SKM-1 (cell line): ENCODE measurements around the gene STX2.
"Not testable (repeated sequence)": the region's sequence is repeated elsewhere in the genome, so short reads cannot be mapped to it uniquely, and the experiment has no call there.

Source experiments
- DNase-seq: peaks from one replicate; lab custom pipeline; 2025; ENCODE audit not compliant: unreplicated experiment; lab: John Stamatoyannopoulos, UW

STX2 gene

DNA sequence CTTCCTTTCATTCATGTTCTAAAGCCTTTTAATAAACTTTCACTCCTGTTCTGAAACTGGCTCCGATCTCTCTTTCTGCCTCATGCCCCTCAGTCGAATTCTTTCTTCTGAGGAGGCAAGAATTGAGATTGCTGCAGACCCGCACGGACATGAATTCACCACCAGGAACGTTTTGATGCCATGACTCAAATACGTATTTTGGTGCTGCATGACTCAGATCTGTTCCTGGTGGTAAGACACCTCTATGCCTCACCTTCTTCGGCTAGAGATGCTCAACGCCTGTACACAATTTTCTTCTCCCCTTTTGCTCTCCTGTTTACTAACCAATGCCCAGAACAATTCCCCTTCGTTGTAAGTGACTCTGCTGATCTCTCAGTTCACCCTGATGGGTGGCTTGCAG lies 70.9 kb downstream of the STX2 start:
- DNase-seq: no peak

DNA sequence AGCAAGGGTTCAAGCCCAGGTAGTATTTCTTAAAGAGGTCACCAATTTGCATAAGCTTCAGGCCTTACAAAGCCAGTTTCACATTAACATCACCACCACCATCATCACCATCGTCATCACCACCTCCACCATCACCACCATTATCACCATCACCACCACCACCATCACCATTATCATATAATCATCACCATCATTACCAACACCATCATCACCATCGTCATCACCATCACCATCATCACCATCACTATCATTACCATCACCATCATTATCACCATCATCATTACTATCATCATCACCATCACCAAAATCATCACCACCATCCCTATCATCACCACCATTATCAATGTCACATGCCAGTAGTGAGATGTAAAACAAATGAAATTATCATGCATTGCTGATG lies 72.6 kb downstream of the STX2 start:
- no peak for DNase-seq

DNA sequence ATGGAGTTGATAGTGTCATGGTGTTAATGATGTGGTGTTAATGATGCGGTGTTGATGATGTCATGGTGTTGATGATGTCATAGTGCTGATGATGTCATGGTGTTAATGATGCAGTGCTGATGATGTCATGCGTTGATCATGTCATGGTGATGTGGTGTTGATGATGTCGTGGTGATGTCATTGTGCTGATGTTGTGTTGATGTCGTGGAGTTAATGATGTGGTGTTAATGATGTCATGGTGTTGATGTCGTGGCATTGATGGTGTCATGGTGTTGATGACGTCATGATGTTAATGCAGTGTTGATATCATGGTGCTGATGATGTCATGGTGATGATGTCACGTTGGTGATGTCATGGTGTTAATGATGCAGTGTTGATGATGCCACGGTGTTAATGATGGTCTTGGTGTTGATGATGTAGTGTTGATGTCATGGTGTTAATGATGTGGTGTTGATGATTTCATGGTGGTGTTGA lies 73.8 kb downstream of the STX2 start:
- no peak for DNase-seq

DNA sequence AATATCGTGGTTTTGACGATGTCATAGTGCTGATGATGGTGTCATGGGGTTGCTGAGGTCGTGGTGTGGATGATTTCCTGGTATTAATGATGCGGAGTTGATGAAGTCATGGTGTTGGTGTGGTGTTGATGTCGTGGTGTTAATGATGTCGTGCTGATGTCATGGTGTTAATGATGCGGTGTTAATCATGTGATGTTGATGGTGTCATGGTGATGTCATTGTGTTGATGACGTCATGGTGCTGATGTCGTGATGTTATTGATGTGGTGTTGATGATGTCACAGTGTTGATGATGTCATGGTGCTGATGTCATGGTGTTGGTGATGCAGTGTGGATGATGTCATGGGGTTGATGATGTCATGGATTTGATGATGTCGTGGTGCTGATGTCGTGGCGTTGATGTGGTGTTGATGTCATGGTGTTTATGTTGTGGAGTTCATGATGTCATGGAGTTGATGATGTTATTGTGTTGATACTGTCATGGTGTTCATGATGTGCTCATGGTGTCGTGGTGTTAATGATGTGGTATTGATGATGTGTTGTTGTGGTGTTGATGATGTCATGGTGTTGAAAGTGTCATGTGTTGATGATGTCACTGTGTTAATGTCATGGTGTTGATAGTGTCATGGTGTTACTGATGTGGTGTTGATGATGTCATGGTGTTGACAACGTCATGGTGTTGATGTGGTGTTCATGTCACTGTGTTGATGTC lies 74.4 kb downstream of the STX2 start:
- DNase-seq: no peak

DNA sequence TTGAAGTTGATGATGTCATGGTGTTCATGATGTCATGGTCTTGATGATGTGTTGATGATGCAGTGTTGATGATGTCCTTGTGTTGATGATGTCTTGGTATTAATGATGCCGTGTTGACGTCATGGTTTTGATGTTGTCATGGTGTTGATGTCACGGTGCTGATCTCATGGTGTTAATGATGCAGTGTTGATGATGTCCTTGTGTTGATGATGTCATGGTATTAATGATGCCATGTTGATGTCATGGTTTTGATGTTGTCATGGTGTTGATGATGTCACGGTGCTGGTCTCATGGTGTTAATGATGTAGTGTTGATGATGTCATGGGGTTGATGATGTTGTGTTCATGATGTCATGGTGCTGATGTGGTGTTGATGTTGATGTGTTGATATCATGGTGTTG lies 75.0 kb downstream of the STX2 start:
- no peak for DNase-seq

DNA sequence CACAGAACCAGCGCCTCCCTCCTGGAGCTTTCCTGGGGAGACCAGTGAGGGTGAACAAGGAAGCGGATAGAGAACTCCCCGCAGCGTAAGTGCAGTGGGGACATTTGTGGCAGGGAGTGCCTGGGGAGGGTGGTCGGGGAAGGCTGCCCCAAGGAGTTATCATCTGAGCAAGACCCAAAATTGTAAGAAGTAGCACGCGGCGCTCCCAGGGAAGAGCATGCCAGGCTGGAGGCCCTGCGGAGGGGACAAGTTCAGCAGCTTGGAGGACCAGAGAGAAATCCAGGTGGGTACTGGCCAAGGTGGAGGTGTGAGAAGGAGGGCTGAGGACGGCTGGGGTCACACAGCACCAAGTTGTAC lies 76.8 kb downstream of the STX2 start:
- DNase-seq: no peak

DNA sequence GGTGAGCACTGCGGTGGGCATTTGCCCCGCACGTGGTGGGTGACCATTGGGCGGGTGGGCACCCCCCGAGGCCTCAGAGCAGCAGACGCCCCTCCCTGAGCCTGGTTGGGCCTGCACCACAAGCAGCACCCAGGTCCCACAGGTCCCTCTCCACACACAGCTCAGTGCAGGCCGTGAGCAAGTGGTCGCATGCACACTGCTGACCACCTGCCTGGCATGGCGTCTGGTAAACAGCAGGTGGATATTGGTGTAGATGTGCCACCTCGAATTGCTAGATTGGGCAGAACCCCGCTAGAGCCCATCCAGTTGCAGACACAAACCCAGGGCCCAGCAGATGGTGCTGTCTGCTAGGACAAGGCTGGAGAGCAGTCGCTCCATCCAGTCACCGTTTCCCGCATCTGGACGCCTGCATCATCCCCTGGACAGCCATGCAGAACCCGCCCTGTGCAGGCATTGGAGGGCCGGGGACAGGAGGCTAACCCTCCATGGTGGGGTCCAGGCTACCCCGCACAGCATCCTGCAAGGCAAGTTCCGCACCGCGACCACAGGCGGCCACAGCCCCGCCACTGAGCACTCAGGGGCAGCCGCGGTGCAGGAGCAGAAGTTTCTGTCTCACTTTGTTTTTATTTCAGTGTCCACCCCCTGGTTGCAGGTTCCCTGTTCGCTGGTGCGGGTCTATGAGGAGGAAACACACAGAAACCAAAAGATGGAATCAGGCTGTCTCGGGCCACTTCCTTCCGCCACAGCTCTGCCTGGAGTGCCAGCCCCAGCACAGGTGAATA lies 77.3 kb downstream of the STX2 start:
- DNase-seq: no peak

DNA sequence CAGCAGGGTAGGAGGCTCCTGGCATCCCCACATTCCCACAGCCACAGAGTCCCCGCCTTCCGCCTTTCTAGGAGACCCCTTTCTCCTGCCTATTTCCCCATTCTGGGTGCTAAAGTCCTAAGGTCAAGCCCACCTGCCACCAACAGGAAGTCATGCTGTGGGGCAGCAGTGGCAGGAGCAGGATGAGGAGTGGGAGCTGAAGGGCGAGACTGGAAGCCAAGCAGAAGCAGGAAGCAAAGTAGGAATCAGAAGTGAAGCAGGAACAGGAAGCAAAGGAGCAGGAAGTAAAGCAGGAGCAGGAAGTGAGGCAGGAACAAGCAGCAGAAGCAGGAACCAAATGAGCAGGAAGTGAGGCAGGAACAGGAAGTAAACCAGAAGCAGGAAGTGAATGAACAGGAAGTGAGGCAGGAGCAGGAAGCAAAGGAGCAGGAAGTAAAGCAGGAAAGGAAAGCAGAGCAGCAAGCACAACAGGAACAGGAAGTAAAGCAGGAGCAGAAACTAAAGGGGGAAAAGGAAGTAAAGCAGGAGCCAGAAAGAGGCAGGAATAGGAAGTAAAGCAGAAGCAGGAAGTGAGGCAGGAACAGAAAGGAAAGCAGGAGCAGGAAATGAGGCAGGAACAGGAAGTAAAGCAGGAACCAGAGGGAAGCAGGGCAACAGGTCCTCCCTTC lies 84.7 kb downstream of the STX2 start:
- DNase-seq: no peak

DNA sequence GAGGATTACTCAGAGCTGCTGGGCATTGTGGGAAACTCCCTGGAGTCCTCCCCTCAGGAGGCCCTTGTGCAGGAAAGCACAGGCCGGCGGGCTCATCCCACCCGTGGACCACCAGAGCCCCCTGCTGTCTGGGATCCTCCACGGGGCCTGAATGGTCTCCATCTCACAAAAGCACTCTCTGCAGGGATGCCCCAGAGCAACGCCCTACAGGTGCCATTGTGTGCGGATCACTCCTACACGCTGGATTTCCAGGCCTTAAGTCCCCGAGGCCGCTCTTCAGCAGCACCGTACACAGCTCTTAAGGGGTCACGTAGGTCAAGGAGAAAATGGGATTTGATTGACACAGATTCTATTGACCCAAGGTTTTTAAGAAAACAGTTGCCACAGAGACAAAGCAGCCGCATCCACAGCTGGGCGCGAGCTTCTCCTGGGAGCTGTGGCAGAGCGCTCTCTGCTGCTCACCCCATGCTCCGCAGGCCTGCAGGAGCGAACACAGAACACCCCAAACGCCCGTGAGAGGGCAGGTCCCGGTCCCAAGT lies 86.3 kb downstream of the STX2 start:
- no peak for DNase-seq

DNA sequence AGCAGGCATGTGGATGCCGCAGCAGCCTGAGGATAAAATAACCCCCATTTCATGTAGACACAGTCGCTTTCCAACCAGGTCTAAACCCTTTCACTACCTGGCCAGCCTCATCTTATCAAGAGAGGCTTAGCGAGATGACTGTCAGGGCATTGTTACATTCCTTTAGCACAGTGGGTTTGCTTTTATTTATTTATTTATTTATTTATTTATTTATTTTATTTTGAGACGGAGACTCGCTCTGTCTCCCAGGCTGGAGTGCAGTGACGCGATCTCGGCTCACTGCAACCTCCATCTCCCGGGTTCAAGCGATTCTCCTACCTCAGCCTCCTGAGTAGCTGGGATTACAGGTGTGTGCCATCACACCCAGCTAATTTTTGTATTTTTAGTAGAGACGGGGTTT lies 87.0 kb downstream of the STX2 start:
- DNase-seq: not testable (repeated sequence)

DNA sequence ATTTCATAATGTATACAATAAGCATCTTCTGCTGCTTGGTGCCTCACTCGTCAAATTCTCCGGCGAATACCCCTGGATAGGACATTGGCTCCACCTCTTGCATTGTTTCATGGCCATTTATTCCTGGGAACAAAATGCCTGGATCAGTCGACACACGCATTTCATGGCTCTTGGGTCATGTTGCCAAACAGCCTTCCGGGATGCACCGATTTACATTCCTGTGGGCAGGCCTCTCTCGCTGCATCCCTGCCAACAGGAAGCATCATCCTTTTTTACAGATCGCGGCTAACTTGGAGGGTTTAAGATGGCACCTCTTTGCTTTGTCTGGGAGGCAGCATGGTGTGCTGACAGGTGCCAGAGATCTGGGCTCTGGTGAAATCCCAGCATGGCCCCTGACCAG lies 90.3 kb downstream of the STX2 start:
- no peak for DNase-seq

DNA sequence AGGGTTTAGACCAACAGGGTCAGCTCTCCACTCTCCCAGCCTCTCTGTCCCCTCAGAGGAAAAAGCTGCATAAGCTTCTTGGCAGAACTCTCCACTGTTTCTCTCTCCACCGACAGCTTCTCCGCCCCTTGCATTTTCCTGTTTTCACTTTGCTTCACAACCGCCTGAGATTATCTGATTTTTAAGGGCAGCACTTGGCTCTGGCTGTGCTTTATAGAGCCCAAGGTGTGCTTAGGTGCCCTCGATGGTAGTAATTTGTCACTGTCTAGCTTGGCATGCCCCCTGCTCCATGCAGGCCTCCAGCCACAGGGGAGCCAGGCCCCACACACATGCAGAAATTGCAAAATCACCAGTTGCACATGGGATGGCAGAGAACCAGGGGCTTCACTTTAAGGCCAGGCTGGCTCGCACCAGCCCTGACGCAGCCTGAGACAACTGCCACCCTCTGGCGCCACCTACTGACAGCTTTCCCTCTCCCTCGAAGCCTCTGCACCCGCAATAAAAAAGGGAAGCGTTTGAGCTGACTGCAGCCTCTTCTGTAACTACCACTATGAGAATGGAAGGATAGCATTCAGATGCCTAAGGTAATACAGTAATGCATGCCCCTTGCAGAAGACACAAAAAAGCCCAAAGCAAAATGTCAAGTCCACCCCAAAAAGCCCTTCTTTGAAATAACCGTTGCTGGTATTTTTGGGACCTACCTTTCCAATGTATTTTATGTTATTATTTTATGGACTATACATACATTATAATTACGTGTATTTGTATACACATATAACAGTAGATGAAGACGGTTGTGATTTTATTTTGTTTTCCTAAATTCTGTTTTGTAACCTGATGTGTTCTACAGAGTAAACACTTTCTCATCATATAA lies 90.9 kb downstream of the STX2 start:
- DNase-seq: peak; percentile 41

DNA sequence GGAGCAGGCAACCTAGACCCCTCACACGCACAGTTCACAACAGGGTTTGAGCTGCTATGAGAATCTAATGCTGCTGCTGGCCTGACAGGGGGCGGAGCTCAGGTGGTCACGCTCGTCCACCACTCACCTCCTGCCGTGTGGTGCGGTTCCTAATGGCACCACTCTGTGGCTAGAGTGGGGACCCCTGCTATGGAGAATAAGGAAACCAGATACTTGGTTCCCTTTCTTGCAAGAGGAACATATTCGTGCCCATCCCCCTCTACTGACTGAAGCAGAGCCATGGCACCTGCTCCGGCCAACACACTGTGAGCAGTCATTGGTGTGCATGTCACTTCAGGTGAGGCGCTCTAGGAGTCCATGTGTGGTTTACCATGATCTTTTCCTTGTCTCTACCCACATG lies 92.5 kb downstream of the STX2 start:
- no peak for DNase-seq

DNA sequence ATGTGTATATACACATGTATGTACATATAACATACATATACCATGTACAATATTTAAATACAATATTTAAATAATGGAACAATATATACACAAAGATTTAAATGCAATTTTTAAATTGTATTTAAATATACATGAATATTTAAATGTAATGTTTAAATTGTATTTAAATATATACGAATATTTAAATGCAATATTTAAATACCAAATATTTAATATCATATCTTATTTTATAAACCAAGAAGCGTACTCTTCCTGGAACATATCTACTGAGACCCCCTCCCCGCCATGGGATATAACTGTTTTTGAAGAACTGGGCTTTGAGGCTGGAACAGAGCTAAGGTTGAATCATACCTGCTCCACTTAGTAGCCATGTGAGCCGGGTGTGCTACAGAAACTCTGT lies 93.1 kb downstream of the STX2 start:
- no peak for DNase-seq

DNA sequence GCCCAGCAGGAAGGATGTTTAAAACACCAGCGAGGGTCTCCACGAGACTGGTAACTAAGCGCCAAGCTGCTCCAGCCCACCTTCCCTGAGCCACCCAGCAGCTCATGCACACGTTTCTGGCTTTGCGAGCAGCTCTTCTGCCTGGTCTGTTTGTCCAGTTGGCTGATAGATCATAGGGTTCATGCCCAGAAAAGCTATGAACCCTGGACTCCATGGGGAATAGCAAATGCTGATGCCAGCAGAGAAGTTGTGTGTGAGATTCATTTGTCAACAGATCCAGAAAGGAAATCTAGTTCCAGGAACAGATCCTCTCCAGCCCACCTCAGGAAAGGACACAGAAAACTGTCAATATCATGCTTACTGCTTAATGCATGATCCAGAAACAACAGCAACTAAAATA lies 94.8 kb downstream of the STX2 start:
- no peak for DNase-seq

DNA sequence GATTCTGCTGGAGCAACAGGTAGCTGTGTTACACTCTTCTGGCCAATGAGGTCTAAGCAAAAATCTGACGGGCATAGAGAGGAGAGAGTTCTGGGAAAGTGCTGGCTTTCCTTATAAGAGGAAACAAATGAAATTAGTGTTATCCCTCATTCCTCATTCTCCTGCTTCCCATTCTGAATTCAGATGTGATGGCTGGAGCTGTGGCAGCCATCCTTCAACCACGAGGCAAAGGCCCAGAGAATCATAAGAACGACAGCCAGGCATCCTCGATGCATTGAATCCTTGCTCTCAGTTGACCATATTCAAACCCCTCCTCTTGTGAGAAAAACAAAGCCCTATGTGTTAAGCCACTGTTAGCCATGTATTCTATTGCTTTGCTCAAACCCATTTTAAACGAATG lies 95.4 kb downstream of the STX2 start:
- no peak for DNase-seq

DNA sequence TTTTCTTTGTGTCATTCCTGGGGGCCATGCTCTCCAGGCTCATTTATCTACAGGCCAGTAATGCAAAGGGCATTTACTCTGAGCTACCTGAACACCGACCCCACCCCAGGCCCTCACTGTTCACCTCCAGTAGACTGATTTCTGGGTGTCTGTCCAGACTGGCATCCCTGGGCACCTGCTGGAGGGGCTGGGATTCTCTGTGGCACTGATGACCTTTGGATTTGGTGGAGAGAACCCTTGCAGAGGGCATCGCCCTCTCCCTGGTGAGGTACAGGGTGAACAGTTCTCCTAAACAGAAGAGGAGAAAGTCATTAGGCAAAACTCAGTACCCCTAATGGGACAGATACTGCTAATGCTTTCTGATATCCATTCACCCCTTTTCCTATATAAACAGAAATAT lies 95.9 kb downstream of the STX2 start:
- no peak for DNase-seq

DNA sequence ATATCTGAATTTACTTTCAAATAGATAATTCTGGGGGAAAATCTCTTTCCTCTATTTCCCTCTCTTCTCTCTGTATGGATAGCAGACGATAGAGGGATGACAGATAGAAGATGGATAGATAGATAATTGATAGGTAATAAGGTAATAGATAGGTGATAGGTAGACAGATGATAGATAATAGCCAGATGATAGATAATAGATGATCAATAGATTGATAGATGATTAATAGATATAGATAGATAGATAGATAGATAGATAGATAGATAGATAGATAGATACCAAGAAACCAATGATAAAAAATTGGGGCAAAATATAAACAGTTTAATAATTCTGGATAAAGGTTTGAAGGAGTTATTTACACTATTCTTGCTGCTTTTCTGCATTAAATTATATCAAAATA lies 96.3 kb downstream of the STX2 start:
- DNase-seq: no peak

DNA sequence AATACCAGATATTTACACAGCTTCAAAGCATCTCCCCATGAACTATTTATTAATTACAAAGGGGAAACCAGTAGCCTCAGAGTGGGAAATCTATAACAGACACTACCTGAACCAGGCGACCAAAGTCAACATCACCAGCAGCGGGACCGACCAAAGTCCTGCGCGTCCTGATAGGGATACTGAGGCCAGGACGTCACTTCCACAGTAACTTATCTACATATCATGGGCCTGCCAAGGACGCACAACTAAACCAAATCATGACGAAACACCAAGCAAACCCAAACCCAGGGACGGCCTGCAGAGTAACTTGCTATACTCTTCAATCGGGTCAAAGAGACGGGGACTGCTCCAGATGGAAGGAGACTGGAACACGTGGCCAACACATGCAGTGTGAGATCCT lies 96.9 kb downstream of the STX2 start:
- no peak for DNase-seq
